ENCODE data around the gene RLBP1.

DNA sequence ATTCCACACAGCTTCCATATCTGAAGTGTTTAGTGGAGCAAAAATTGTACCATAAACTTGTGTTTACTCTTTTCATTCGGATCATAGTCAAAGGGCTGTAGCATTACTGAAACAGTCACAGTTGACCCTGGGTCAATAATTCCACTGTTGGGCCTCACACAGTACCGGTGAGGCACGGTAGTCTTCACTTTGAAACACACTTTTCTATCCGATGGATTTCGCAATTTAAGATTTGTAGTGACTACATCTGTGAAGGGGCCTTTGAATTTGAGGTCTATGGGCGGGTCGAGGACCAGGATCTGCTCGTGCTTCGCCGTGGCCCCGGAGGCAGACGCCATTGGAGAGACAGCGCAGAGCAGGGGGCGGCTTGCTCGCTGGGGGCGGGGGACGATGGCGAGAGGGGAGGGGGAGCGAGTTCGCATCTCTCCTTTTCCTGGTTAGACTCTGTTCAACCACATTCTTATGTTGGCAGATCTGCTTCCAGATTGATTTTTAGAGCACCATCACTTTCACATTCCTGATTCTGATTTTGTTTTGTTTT, 19.8 kb downstream of the RLBP1 start:
- TF ChIP-seq, protein P1, sequence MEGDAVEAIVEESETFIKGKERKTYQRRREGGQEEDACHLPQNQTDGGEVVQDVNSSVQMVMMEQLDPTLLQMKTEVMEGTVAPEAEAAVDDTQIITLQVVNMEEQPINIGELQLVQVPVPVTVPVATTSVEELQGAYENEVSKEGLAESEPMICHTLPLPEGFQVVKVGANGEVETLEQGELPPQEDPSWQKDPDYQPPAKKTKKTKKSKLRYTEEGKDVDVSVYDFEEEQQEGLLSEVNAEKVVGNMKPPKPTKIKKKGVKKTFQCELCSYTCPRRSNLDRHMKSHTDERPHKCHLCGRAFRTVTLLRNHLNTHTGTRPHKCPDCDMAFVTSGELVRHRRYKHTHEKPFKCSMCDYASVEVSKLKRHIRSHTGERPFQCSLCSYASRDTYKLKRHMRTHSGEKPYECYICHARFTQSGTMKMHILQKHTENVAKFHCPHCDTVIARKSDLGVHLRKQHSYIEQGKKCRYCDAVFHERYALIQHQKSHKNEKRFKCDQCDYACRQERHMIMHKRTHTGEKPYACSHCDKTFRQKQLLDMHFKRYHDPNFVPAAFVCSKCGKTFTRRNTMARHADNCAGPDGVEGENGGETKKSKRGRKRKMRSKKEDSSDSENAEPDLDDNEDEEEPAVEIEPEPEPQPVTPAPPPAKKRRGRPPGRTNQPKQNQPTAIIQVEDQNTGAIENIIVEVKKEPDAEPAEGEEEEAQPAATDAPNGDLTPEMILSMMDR (IDR thresholded peaks at IDR 0.05; ENCODE audit: poor library complexity): no peak
- no peak for TF ChIP-seq EZH2phosphoT487 (IDR thresholded peaks at IDR 0.05; ENCODE audit: low read depth, severe bottlenecking, unreplicated experiment)
